ENCODE measurements around the gene KLHL22.
"Not testable (repeated sequence)": the region's sequence is repeated elsewhere in the genome, so short reads cannot be mapped to it uniquely, and the experiment has no call there.

The KLHL22 gene

DNA sequence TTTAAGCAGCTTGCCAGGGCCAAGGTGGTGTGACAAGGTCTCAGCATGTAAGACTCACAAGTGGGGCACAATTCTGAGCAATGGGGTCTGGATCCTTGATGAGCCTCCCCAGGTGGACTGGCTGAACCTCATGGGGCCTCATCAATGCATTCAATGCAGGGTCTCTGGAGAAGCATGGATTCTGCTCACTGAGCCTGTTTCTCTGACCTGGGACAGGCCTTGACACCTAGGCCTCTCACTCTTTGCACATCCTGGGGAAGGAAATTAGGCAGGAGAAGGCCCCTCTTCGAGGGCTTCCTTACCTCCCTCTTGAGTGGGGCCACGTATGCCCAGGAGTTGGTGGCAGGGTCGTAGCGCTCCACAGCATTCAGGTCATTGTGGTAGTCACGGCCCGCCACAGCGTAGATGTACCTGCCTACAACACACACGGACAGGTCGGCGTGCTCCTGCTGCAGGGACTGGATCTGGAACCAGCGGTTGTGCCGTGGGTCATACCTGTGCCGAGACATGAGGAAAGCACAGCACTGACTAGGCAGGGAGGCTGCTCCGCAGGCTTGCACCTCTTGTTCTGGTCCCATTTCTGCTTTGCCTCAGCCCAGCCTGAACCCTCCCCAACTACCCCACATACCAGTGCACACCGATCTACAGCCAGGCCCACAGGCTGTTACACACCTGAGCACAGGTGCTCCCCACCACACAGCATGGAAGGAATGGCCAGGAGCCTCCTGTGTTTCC lies 37.9 kb downstream of the KLHL22 start:
- no peak overlapping the region for H3K27ac ChIP-seq
- TF ChIP-seq ZFX (IDR thresholded peaks at IDR 0.05; ENCODE audit: borderline replicate concordance): no peak
- TF ChIP-seq CTCF (IDR thresholded peaks at IDR 0.05): no peak

DNA sequence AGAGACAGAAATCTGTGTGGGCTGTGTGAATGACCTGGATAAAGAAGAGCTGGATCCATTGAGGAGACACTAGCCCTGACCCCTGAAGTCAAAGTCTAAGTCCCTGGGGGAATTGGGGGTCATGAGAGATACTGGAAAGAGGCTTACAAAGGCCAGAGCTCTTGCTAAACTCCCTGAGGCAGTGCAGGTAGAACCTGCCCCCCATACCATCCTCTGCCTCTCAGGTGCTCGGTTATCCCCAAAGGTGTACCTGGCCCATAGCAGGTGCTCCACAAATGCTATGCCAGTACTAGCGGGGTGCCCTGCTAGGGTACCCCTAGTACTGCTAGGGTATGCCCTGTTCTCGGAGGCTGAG lies 38.9 kb downstream of the KLHL22 start:
- H3K27ac ChIP-seq: no peak overlapping the region
- TF ChIP-seq CTCF (IDR thresholded peaks at IDR 0.05) (no peak), ZFX (IDR thresholded peaks at IDR 0.05; ENCODE audit: borderline replicate concordance) (no peak)

GRCh38 chr22:20456064-20456721 lies 39.4 kb downstream of the KLHL22 start:
- TF ChIP-seq ZFX (IDR thresholded peaks at IDR 0.05; ENCODE audit: borderline replicate concordance): no peak
- TF ChIP-seq CTCF (IDR thresholded peaks at IDR 0.05): peak; percentile 89
- H3K27ac ChIP-seq: no peak overlapping the region

DNA sequence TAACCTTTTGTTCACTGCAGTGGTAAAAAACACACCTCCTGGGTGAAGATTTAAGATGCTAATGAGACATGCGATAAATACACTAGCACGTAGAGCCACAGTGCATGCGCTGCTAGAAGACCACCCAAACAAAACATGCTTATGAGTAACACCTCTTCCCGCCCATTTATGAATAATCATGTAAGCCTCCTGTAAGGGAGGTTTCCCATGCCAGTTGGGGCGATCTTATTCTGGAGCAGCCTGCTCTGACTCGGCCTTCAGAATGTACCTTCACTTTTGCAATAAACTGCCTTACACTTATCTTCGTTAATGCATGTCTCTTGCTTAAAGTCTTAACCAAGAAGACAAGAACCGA lies 39.9 kb downstream of the KLHL22 start:
- TF ChIP-seq CTCF (IDR thresholded peaks at IDR 0.05): no peak
- no peak for TF ChIP-seq ZFX (IDR thresholded peaks at IDR 0.05; ENCODE audit: borderline replicate concordance)
- H3K27ac ChIP-seq: no peak overlapping the region

GRCh38 chr22:20453222-20453621 lies 42.4 kb downstream of the KLHL22 start:
- no peak overlapping the region for H3K27ac ChIP-seq
- no peak for TF ChIP-seq ZFX (IDR thresholded peaks at IDR 0.05; ENCODE audit: borderline replicate concordance)
- no peak for TF ChIP-seq CTCF (IDR thresholded peaks at IDR 0.05)

DNA sequence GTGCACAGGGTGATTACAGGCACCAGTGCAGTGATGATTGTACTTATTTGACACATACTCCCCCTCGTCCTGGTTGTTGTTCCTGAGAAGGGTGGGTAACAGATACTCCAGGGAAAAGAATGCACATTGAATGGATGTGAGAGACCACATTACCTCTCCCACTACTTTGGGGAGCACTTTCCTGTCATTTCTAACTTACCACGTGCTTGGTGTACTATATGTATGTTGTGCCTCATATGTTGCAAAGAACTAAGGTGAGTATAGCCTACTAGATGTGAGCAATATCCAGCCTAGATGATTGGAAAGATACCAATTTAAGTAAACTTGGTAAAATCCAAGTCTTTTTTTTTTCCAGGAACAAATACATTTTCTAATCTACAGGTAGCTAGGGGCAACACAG lies 43.7 kb downstream of the KLHL22 start:
- H3K27ac ChIP-seq: no peak overlapping the region
- TF ChIP-seq CTCF (IDR thresholded peaks at IDR 0.05) (no peak), ZFX (IDR thresholded peaks at IDR 0.05; ENCODE audit: borderline replicate concordance) (no peak)

DNA sequence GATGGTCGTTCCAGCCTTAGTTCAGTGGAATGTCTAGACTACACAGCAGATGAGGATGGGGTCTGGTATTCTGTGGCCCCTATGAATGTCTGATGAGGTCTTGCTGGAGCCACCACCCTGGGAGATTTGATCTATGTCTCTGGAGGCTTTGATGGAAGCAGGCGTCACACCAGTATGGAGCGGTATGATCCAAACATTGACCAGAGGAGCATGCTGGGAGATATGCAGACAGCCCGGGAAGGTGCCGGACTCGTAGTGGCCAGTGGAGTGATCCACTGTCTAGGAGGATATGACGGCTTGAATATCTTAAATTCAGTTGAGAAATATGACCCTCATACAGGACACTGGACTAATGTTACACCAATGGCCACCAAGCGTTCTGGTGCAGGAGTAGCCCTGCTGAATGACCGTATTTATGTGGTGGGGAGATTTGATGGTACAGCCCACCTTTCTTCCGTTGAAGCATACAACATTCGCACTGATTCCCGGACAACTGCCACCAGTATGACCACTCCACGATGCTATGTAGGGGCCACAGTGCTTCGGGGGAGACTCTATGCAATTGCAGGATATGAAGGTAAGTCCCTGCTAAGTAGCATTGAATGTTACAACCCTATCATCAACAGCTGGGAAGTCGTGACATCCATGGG lies 44.3 kb downstream of the KLHL22 start:
- H3K27ac ChIP-seq: not testable (repeated sequence)
